CD14-positive monocyte (primary cell): Measurements from ENCODE around the gene GPX7. TPM values are rescaled to one million over a fixed set of nuclear protein-coding genes. Genes with fewer than 3 reads are reported as not detected.

Source experiments
- DNase-seq, 3 donors: peaks; one replicate each; pipeline ENCODE4 v3.0.0-alpha.2; 2011 to 2022
- H2AFZ ChIP-seq: 2 replicates; pipeline ENCODE4 v1.6.0; 2012; ENCODE audit warnings: mild to moderate bottlenecking, low read depth, low read length, inconsistent platforms; ENCODE audit not compliant: insufficient read depth, poor library complexity, severe bottlenecking
- H3K27ac ChIP-seq, 2 donors: 1 replicate in 1 of 2; 2 replicates in 1 of 2; pipeline ENCODE4 v1.5.1; 2012 to 2013; ENCODE audit warnings: low read length in 2 of 2, control low read depth in 1 of 2, inconsistent platforms in 1 of 2, low read depth in 1 of 2, mild to moderate bottlenecking in 1 of 2
- H3K27me3 ChIP-seq, 2 donors: one replicate each; pipeline versions ENCODE4 v1.6.0 to v1.6.1; 2011 to 2013; ENCODE audit warnings: low read length in 2 of 2; ENCODE audit not compliant: control insufficient read depth in 2 of 2, insufficient read depth in 2 of 2
- H3K36me3 ChIP-seq, 2 donors: replicated peaks in 1 of 2; 1 replicate in 1 of 2; 2 replicates in 1 of 2; pipeline versions ENCODE4 v1.5.1 to v1.6.1; 2012 to 2013; ENCODE audit warnings: low read length in 2 of 2, control low read depth in 1 of 2, inconsistent platforms in 1 of 2, mild to moderate bottlenecking in 1 of 2; ENCODE audit not compliant: insufficient read depth in 2 of 2, control insufficient read depth in 1 of 2
- H3K4me1 ChIP-seq, 2 donors: 1 replicate in 1 of 2; 2 replicates in 1 of 2; pipeline versions ENCODE4 v1.5.1 to v1.6.1; 2012 to 2013; ENCODE audit warnings: low read length in 2 of 2, control low read depth in 1 of 2, inconsistent platforms in 1 of 2, mild to moderate bottlenecking in 1 of 2, moderate library complexity in 1 of 2; ENCODE audit not compliant: insufficient read depth in 2 of 2, control insufficient read depth in 1 of 2
- H3K4me2 ChIP-seq: replicated peaks from 2 replicates; pipeline ENCODE3; 2012; ENCODE audit warnings: low read length, moderate library complexity, mild to moderate bottlenecking; ENCODE audit not compliant: poor library complexity, severe bottlenecking; ENCODE audit errors: extremely low read depth
- H3K4me3 ChIP-seq, 3 experiments: fragments of 200-600 bp in 1 of 3; sonication (generic) in 1 of 3; replicated peaks in 1 of 3; 1 replicate in 2 of 3; 2 replicates in 1 of 3; pipeline ENCODE4 v1.5.1; 2011 to 2013; ENCODE audit warnings: low read length in 3 of 3, mild to moderate bottlenecking in 3 of 3, control low read depth in 2 of 3, low read depth in 2 of 3, inconsistent platforms in 1 of 3, moderate library complexity in 1 of 3
- H3K79me2 ChIP-seq: 2 replicates; pipeline ENCODE4 v1.6.0; 2012; ENCODE audit warnings: mild to moderate bottlenecking, control low read depth, inconsistent platforms, low read length, moderate library complexity; ENCODE audit not compliant: insufficient read depth
- H3K9ac ChIP-seq: 2 replicates; pipeline ENCODE4 v1.6.0; 2017; ENCODE audit warnings: low read length, mild to moderate bottlenecking; ENCODE audit not compliant: insufficient read depth, poor library complexity, severe bottlenecking
- H3K9me3 ChIP-seq, 2 donors: replicated peaks in 1 of 2; 1 replicate in 1 of 2; 2 replicates in 1 of 2; pipeline versions ENCODE4 v1.5.1 to v1.6.1; 2012 to 2013; ENCODE audit warnings: low read length in 2 of 2, control low read depth in 1 of 2; ENCODE audit not compliant: control insufficient read depth in 1 of 2, insufficient read depth in 1 of 2
- H4K20me1 ChIP-seq: 2 replicates; pipeline ENCODE4 v1.6.0; 2012; ENCODE audit warnings: mild to moderate bottlenecking, low read length, control low read depth, moderate library complexity; ENCODE audit not compliant: insufficient read depth
- H3K27ac Mint-ChIP-seq, 7 donors: one replicate each; pipeline ENCODE4 v1.8.0; 2020; ENCODE audit warnings: mild to moderate bottlenecking in 7 of 7, mixed read lengths in 7 of 7, moderate library complexity in 6 of 7, inconsistent platforms in 2 of 7
- H3K27me3 Mint-ChIP-seq, 3 donors: one replicate each; pipeline ENCODE4 v1.8.0; 2021 to 2022; ENCODE audit warnings: low read depth in 3 of 3, mild to moderate bottlenecking in 3 of 3, mixed read lengths in 3 of 3, moderate library complexity in 3 of 3, inconsistent platforms in 1 of 3
- H3K36me3 Mint-ChIP-seq, 2 donors: one replicate each; pipeline ENCODE4 v1.8.0; 2020; ENCODE audit warnings: mixed read lengths in 2 of 2, inconsistent platforms in 1 of 2, mild to moderate bottlenecking in 1 of 2
- H3K4me1 Mint-ChIP-seq: one replicate; pipeline ENCODE4 v1.8.0; 2020; ENCODE audit warnings: mild to moderate bottlenecking, mixed read lengths
- H3K4me3 Mint-ChIP-seq, 2 donors: one replicate each; pipeline ENCODE4 v1.8.0; 2020; ENCODE audit warnings: mild to moderate bottlenecking in 2 of 2, mixed read lengths in 2 of 2, moderate library complexity in 1 of 2
- H3K9me3 Mint-ChIP-seq, 7 donors: one replicate each; pipeline ENCODE4 v1.8.0; 2020 to 2022; ENCODE audit warnings: mixed read lengths in 7 of 7, mild to moderate bottlenecking in 6 of 7, moderate library complexity in 6 of 7, inconsistent platforms in 2 of 7
- CTCF ChIP-seq: fragments of 200-600 bp; IDR thresholded peaks from one replicate; pipeline ENCODE4 v1.8.0; 2022; ENCODE audit warnings: antibody characterized with exemption, mild to moderate bottlenecking
- WGBS: methylation state at CpG from one replicate; pipeline ENCODE4 v1.1.5; 2013; ENCODE audit warnings: missing lambda C conversion rate; ENCODE audit not compliant: insufficient coverage; 5-methylcytosine and 5-hydroxymethylcytosine counted together
- intact Hi-C, 2 donors: fragments of 100-400 bp; cut with micrococcal nuclease; formaldehyde crosslinking; loops; one replicate each; pipeline versions ENCODE4 v1.15.0 to v1.15.1; 2023
- polyA plus RNA-seq, 3 donors: library from polyadenylated mRNA; depleted of rRNA in 1 of 3; unstranded in 2 of 3; stranded (reverse) in 1 of 3; fragments of 300-500 nt in 2 of 3; fragments of >200 nt in 1 of 3; fragmentation: Illumina TruSeq in 2 of 3; gene quantifications; 1 replicate in 2 of 3; 2 replicates in 1 of 3; pipeline ENCODE4 v1.2.3, GENCODE V29; 2012 to 2021

Gene GPX7
- polyA plus RNA-seq, 3 donors: 1.7 to 3.3 (median 2.9) TPM

- H3K4me3 ChIP-seq: no peak overlapping the region
- intact Hi-C loops: no loop called here
- Mint-ChIP-seq H3K4me1 (peaks cover 36% of the 10 kb centered on the region), H3K36me3 (no peaks in the 10 kb centered on the region), H3K27me3 (peaks cover 1 to 5% (median 2%) of the 10 kb centered on the region in 3 donors), H3K27ac (peak overlapping the region in 2 of 7 donors; percentile 25 to 46), H3K4me3 (no peak overlapping the region), H3K9me3 (peaks cover 0 to 2% (median 0%) of the 10 kb centered on the region in 7 donors)
- TF ChIP-seq CTCF: no peak
- peaks cover 0 to 2% of the 10 kb centered on the region in 2 donors for H3K27me3 ChIP-seq
- H4K20me1 ChIP-seq: no peaks in the 10 kb centered on the region
- H3K9me3 ChIP-seq: no peaks in the 10 kb centered on the region
- no peak overlapping the region for H3K4me2 ChIP-seq
- no peak for DNase-seq
- H3K9ac ChIP-seq: no peak overlapping the region
- no peak overlapping the region for H3K27ac ChIP-seq
- H3K36me3 ChIP-seq: no peaks in the 10 kb centered on the region
- 49% methylated on average over 3 of the region's 6 CpGs for WGBS
- H3K4me1 ChIP-seq: peaks cover 24 to 25% of the 10 kb centered on the region in 2 donors
- H3K79me2 ChIP-seq: no peaks in the 10 kb centered on the region
- no peak overlapping the region for H2AFZ ChIP-seq
These were observed 11.9 kb upstream of the GPX7 start for GRCh38 chr1:52590266-52590665.

DNA sequence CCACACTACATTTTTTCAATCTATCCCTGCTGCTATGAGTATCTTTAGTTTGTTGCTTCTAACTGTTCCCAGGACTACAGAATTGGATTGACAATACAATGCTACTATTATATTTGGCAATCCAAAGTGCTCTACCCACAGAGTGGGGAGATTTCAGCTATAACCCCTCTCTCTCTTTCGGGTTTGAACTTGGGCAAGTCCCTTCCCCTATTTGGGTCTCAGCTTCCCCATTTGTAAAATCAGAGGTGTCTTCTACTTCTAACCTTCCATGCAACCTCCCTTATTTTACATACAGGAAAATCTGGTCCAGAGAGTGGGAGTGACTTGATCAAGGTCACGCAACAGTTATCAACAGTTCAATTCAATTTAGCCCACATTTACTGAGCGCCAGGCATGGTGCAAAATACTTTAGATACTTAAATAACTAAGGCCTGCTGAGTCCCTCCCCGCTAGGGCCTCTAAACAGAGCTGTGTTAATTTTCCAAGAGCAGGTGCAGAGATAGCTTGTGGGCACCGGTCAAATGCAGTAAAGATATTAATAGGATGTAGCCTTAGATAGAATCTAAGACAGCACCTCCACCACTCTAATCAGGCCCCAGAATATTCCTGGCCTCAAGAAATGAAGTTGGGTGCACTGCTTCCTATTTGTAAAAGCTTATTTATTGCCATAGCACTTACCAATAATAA, 9.4 kb upstream of the GPX7 start:
- Mint-ChIP-seq H3K36me3 (no peaks in the 10 kb centered on the region), H3K4me1 (peaks cover 26% of the 10 kb centered on the region), H3K9me3 (peaks cover 0 to 2% (median 0%) of the 10 kb centered on the region in 7 donors), H3K4me3 (no peak overlapping the region), H3K27ac (peak overlapping the region in 2 of 7 donors; percentile 53 to 69), H3K27me3 (peaks cover 1 to 2% (median 2%) of the 10 kb centered on the region in 3 donors)
- no peaks in the 10 kb centered on the region for H3K36me3 ChIP-seq
- H3K27me3 ChIP-seq: peaks cover 2 to 3% of the 10 kb centered on the region in 2 donors
- H3K4me3 ChIP-seq: no peak overlapping the region
- no peak overlapping the region for H3K9ac ChIP-seq
- TF ChIP-seq CTCF: no peak
- H4K20me1 ChIP-seq: no peaks in the 10 kb centered on the region
- H2AFZ ChIP-seq: no peak overlapping the region
- DNase-seq: peak in 2 of 3 donors; percentile 8 to 37
- no peaks in the 10 kb centered on the region for H3K9me3 ChIP-seq
- WGBS: no CpG with 5 or more reads among the region's 5 CpGs
- intact Hi-C loops: no loop called here
- no peak overlapping the region for H3K4me2 ChIP-seq
- no peaks in the 10 kb centered on the region for H3K79me2 ChIP-seq
- peaks cover 20% of the 10 kb centered on the region in 2 donors for H3K4me1 ChIP-seq
- no peak overlapping the region for H3K27ac ChIP-seq
